Germinal center (tissue), 1 donor: ENCODE results near the gene TMEM253.
A peak's percentile ranks its signal among the peaks of the same experiment; 100 is the strongest.

Experiments
- DNase-seq: peaks from one replicate; pipeline ENCODE4 v3.0.0; 2012; ENCODE audit warnings: mixed read lengths, low spot score

TMEM253 gene

DNA sequence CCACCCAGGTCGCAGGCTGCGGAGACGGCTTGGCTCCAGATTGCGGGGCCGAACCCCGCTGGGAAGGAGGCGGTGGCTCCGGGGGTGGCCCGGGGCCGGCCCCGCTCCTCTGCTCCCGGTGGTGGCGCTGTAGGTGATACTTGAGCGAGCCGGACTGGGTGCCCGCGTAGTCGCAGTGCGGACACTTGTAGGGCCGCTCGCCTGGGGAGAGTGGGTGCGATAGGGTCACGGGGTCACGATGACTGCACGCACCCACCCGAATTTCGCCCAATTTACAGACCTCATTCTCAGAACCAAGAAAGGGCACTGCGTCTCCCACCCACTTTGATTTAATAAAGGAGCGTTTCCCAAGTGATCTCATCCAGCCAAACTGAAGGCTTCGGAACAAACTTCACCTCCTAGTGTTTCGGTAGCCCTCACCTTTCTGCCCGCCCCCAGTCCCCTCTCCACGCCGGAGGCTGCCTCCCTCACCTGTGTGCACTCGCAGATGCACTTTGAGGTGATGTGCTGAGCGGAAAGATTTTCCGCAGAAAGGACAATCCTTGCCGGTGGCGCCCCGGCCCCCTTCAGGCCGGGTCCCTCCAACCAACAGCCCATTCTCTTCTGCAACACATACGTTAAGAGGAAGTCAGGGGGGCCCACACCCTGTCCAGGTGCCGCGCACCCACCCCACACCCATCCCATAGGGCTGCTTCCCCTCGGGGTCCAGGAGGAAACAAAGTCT lies 9.8 kb upstream of the TMEM253 start:
- DNase-seq, result no peak

DNA sequence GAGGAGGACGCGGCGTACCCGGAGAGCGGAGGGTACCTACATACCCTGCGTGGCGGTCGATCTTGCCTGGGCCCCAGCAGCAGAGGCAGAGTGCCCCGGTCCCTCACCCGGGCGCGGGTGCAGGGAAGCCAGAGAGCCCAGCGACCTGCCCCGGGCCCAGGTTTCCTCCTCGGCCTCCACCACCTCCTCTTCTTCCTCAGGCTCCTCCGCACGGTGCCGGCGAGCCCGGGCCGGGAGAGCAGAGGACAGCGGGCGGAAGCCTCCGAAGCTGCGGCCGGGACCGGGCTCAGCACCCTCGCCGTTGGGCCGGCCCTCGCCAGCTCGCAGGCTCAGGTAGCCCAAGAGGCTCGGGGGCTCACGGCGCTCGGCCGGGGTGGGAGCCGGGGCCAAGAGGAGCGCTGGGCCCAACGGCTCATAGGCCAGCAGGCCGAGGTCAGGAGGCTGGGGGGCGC lies 9.0 kb upstream of the TMEM253 start:
- no peak for DNase-seq

DNA sequence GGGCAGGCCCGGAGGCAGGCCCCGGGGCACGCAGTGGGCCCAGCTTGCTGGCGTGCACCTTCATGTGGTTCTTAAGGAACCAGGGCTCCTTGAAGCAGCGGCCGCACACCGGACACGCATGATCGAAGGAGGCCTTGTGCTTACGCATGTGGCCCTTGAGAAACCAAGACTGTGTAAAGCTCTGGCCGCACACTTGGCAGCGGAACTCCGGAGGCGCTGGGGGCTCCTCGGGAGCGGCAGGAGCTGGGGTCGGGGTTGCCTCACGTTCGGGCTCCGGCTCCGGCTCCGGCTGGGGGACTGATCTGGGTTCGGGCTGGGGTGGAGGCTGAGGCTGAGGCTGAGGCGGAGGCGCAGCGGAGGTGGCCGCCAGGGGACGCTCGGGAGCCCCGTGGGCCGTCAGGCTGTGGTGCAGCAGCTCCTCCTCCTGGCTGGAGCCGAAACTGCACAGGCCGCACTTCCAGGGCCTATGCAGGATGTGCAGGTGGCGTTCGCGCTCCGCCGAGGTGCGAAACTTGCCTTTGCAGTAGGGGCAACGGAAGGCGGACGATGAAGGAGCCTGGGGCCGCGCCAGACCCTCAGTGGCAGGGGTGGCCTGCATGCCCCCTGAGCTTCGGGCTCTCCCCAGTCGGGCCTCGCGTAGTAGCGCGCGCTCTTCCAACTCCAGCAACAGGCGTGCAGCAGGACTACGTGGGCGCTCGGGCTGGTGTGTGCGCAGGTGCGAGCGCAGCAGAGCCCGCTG lies 8.4 kb upstream of the TMEM253 start:
- DNase-seq, result peak; percentile 91

DNA sequence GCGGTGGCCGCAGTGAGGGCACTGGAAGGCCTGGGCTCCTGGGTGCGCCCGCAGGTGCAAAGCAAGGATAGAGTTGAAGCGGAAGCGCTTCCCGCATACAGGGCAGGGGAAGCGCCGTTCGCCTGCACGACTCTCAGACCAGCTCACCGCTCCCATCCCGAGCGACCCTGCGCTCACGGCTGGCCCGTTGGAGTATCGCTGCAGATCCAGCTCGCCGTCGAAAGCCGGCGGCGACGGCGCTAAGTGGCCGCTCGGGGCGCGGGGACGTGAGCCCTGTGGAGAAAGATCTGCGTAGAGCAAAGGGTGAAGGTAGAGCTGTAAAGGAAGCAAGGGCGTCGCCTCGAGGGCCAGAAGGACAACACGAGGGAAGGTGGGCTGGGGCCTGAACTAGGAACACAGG lies 7.8 kb upstream of the TMEM253 start:
- DNase-seq, result no peak

DNA sequence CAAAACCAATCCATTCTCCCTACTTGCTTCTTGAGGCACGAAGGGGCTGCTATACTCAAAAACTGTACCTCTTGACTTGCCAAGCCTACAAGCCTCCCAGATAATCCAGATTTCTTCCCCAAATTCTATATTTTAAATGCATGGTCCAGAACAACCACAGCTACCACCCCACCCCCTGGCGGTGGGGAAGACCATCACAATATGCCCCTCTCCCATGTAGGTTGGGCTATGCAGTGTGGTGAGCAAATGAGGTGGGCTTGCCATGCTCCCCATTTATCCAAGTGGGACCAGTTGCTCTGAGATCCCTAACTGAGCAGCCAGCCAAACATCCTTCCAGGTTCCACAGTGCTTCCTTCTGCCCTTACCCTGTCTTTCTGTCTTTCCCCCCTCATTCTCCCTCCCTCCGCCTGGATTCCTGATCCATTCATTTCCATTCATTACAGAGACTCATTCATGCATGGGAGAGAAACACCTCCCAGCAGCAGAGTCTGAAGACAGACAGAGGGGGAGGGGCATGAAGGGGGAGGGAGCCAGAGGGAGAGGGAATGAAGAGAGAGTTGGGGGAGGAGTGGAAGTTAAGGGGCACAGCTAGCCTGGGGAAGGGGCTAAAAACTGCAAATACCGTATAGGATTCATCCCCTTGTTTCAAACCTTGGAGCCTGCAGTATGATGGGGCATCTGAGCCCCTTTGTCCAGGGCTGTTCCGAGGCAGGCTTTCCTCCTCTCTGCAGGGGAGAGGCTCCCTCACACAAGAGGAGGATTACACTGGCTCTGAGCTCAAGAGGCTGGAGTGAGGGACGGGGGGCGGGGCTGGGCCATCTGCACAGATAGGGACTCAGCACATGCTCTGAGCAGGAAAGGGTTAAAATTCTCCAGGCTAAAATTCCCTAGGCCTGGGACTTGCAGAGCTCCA lies 6.8 kb upstream of the TMEM253 start:
- no peak for DNase-seq

DNA sequence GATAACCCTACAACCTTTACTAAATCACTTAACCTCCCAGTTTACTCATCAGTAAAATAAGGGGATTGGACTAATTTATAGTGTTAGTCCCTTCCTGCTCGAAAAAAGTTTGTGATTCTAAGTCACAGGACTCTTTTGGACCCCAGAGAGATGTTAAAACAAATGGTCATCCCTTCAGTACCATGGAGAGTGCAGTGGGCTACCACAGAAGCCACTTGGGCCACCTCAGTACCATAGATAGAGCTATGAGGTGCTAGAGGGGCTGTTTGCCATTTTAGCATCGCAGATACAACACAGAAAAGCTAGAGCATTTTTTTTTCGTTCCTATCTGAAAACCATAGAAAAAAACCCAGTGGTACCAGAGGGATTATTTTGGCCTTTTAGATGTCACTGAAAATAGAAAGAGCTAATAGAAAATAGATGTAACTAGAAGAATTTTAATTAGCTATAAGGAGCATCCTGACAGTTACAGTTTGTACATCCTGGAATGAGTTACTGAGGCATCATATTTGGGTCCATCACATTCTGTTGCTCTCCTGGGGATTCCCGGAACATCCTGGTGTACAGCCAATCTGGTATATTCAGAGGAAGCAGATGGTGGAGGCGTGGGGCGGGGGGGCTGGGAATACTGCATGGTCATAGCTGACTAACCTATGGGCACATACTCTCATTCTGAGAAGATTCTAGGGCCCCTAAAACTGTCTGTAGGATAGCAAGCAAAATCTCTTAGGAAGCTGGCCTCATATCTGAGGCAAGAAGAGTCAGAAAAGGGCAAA lies 5.2 kb upstream of the TMEM253 start:
- DNase-seq, result no peak

DNA sequence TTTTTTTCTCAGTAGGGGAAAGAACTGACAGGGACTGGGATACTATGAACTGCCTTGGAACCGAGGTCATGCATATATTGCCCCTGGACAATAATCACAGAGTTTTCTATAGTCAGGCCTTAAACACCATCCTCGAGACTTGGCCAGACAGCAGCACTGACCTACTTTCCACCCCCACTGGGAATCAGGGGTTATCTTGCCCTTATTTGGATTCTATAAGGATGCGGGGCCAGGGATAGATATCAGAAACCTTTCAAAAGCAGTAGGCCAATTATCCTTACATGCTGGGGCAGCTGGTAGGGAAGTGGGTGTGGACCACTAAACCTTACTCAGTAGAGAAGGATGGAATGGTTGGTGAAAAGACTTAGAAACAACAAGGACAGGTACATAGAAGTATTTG lies 4.4 kb upstream of the TMEM253 start:
- no peak for DNase-seq

DNA sequence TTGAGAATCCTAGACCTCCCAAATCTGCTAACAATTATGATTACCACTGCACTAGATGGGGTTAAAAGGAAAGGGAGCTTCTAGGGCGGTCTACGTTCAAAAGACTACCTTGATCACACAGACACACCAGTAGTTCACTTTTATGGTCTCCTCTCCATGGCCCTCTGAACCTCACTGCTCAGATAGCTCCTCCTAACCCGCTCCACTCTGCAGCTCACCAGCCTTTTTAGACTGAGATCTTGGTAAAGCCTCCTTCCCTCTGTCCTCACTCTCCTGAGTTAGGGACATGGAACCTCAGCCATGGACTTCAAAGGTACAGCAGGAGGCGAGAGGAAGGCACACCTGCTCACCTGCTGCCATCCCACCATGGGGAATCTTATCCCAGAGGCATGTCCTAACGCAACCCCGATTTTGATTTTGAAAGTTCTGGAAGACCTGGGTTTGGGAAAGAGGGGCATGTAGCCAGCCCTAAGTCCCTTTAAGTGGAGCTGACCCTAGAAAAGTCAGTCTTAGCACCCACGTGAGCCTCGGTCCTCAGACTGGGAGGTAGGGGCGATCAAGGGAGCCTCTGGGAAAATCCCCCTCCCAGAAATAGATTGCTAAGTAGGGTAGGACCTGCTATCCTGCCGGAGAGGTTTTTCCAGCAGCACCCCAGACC lies 3.8 kb upstream of the TMEM253 start:
- DNase-seq, result no peak

DNA sequence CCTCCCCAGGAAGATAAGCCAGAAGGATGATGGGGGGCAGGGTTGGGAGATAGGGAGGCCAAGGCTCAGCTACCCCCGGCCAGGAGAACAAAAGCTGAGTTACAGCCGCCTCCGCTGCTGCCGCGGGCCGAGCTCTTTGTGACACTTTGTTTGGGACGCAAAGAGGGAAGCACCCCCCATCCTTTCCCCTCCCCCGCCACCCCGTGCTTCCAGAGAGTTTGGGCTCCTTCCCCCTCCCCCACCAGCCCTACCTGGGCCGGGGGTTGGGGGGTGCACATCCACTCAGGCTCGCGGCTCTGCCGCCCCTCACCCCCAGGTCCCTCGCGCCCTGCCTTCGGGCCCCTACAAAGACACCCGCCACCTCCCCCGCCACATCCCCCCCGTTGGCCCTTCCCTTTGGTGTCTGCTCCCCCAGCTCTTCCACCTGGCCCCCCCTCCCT lies 3.2 kb upstream of the TMEM253 start:
- DNase-seq, result no peak

DNA sequence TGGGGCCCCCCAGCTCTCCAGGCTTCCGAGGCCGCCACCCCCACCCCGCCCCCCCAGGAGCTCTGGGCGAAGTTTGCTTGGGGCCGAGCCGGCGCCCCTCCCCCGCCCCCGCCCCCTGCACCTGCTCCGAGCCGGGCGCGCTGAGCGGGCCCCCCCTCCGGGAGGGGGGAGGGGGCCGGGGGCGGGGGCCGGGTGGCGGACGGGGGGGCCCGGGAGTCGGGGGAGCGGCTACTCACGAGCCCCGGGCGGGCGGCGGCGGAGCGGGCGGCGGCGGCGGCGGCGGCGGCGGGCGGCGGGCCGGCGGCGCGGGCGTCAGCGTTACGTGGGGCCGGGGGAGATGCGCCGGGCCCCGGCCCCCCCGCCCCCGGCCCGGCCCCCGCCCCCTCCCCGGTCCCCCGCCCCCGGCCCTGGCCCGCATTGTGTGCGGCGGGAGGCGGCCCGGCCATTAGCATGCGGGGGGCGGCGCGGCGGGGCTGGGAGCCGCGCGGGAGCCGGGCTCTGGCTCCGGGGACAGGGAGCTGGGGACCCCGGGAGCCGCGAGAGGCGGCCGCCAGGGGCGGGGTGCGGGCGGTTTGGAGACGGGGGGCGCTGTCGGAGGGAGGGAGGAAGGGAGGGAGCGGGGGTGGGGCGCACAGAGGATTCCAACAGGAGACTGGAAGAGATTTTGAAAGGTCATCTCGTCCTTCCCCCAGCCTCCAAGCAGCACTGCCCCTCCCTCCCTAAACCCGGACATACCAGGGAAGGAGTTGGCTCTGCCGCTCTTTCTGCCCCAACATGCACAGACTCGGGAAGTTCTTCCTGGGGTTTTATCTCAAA lies 2.6 kb upstream of the TMEM253 start, which contains the start of gene ZNF219:
Gene ZNF219, minus strand, starts transcription at position 580 of the 816 bp plus-strand sequence. CDS start 5,064 bp downstream, outside the sequence.
- no peak for DNase-seq

DNA sequence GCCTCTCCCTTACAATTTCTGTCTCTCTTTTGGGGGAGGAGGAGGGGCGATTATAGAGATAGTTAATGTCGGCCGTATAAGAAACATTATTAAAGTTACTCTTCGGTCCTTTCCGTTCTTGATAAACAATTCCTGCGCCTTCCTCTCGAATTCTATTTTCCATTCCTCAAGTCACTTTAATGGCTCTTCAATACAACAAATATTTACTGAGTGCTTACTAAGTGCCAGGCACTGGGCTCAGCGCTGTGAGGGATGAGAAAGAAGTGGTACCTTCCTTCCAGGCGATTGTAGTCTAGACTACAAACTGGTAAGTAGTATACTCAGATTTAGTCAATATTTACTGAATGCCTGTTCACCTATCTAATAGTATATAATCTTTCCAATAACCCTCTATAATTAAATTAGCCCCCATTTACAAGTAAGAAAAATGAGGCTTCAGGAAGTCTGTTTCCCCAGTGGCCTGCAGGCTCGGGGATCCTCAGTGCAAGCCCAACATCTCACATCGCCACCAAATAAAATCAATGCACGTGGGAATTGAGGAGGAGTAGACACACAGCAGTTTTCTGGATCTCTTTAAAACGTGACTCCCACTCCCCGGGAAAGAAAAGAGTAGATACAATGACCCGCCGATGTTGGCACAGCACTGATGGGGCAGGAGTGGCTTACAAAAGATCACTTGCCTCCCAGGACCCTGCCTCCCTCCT lies 1.8 kb upstream of the TMEM253 start:
- no peak for DNase-seq

DNA sequence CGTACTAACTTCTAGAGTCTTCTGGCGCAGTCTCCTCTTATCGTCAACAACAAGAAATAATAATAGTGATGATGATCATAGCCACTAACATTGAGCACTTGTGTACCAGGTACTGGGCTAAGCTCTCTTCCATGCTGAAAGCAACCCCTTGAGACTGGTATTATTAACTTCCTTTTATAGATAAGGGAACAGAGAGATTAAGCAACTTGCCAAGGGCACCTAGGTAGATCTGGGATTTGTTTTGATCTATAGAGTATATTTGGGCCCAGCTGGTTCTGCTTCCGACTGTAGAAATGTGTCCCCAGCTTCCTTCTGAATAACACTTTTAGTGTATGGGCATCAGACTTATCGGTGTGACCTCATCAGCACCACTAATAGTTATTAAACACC lies 1.3 kb upstream of the TMEM253 start:
- DNase-seq, result no peak

DNA sequence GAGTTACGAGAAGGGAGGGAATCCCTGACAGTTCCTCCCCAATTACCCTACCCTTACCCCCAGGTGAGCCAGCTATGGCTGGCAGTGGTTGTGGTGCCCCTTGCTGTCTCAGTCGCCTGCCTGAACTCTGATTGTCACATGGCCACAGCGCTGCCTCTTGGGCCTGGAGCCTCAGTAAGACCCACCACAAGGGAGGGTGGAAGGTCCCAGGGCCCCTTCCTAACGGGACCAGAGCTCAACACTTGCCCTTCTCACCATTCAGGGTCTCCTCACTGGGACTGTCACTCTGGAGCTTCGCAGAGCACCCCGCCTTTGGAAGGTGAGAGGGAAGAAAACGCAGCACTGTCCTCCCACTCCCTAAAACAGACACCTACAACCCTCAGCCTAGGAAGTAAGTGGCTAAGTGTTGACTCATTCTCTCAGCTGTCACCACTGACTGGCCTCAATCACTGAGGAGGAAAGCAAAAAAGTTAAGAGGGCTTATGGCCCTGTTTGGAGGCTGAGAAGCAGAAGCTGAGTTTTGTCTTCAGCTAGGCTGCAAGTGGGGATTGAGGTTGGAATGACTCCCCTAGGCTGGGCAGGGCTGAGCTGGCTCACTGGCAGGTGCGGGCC lies 1.0 kb downstream of the TMEM253 start:
- no peak for DNase-seq

DNA sequence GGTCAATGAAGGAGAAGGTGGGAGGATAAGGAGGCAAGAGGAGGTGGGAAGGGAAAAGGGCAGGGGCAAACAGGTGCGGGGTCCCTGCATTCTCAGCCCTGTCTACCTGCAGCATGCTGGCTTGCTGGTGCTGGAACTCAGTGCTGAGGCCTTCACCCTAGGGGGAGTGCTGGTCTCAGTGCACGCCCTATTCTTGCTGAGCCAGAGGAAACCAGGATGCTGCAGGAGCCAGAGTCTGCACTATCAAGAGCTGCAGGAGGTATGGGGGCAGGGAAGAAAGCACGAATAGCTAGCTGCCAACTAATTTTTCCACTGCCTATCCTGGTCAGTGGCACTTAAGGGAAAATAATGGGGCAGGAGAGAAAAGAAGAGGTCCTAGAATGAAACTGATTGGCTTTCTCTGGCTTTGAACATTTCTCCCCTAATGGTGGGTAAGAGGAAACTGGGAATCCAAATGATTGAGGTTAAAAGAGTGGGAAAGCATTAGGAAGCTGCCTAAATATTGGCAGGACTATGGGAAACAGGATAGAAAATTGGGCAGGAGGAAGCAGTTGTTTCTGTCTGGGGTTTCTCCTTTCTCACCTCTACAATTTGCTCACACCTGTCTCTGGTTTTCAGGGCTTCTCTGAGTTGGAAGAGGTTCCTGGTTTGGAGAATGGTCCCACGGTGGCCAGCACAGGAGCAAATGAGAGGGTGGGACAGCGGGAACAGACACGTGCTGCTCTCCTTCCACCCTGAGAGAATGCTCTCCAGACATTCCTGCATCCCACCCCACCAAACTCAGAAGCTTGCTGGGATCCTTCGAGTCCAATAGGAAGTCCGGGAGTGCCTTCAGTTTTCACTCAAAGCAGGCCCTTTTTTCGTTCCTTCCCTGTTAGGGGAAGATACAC lies 1.9 kb downstream of the TMEM253 start:
- DNase-seq, result peak; percentile 2

DNA sequence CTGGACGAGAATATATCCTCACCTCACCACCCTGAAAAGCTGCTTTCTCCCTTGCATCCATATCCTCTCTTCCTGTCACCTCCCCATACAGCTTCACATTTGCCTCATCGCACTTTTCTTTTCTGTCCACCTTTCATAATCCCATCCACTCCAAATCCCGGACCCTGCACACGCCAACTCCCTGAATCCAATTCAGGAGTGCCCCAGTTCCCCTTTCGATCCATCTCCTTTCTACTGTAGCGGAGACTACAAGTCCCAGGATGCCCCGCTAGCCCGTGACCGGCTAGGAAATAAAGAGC lies 2.5 kb downstream of the TMEM253 start:
- no peak for DNase-seq

DNA sequence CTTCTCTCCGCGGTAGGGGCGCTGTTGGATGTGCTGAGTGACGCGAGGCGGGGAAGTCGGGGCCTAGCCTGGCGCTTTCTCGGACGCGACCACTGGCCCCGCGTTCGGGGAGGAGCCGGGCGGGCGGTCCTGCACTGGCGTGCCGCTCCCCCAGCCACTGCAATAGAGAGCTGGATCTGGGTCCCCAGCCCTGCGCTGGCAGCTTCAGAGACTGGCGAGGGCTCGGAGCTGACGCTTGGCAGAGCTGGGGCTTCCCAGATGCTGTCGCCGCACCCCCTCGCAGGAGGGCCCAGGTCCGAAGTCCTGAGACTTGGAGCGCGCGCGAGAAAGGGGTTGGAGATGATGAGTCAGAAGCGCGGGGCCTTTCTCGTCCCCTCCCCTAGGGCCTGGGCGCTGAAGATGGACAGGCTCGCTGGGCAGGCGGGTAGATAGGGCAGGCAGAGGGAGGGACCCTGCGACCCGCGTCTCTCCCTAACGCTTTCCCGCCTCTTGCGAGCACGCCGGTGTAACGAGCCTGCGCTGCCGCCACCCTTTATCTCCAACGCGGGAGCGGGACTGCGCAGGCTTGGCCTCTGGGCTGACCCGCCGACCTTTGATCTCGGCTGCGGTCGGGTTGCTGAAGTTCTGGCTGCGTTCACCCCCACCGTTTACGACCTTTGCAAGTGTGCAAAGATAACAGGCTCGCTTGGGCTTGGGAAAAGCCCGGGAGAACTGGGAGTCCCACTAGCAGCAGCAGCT lies 3.0 kb downstream of the TMEM253 start:
- peak; percentile 95 for DNase-seq

DNA sequence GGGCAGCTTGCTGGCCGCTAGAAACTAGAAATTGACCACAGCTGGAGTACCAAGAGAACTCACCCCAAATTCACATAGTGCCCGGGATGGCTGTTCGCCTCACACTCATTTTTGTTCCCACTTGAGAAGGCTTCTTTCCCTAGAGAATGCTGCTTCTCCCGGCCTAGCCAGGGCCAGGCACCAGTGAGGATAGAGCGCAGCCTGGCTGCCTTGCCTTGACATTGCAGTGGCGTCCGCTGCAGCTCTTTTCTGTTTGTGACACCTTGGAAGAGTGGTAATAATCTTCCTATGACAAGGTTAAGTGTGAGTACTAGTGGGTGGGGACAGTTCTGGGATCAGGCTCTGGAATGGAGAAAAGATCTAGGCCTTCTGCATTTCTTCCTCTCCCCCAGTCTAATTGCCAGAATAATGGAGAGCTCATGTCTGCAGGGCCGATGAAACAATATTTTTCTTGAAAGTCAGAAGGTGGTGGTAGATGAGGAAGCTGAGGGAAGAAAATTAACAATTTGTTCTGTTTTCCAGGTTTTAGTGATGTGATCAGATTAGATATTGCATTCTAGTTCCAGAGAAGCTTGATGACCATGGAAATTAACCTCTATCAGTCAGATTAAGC lies 3.7 kb downstream of the TMEM253 start:
- DNase-seq, result peak; percentile 74
